AG04449 (cell line): ENCODE results near the gene ZNF653.

Experiments
- CTCF ChIA-PET: fragments of 350-600 bp; formaldehyde crosslinking; extraction: SDS; loops from one replicate; lab custom pipeline; 2021; ENCODE audit warnings: antibody characterized with exemption; lab: Yijun Ruan, JAX
- POLR2A ChIA-PET: fragments of 400-600, 350-600 bp; formaldehyde crosslinking; extraction: SDS; loops from one replicate; lab custom pipeline; 2020; ENCODE audit warnings: antibody characterized with exemption, inconsistent platforms; lab: Yijun Ruan, JAX
- DNase-seq: peaks from one replicate; pipeline ENCODE4 v3.0.0-alpha.2; 2010; ENCODE audit warnings: low read depth, low spot score
- H3K4me3 ChIP-seq: 2 replicates; pipeline ENCODE4 v1.5.1; 2011; ENCODE audit warnings: low read depth, mild to moderate bottlenecking, control low read depth, low read length
- CTCF ChIP-seq: IDR thresholded peaks from one replicate; pipeline ENCODE4 v1.5.1; 2011; ENCODE audit warnings: mild to moderate bottlenecking, moderate library complexity, low read length, control low read depth, inconsistent platforms; ENCODE audit not compliant: insufficient read depth; ENCODE audit errors: missing control alignments

The ZNF653 gene

GRCh38 chr19:11506967-11507366 is 1.3 kb upstream of the ZNF653 start:
- DNase-seq: no peak
- ChIA-PET CTCF (interaction anchor here (1.3 kb wide), 1 partner anchor 368 kb away, joined by 3 read pairs; no protein-coding TSS in a partner anchor), POLR2A (no interaction called here)
- no peak overlapping the region for H3K4me3 ChIP-seq
- TF ChIP-seq CTCF: no peak

GRCh38 chr19:11506101-11506555 is 489 bp upstream of the ZNF653 start:
- H3K4me3 ChIP-seq: peak overlapping the region; percentile 69
- CTCF ChIA-PET: interaction anchor here (1.3 kb wide), 1 partner anchor 368 kb away, joined by 3 read pairs; no protein-coding TSS in a partner anchor
- TF ChIP-seq CTCF: no peak
- POLR2A ChIA-PET: no interaction called here
- no peak for DNase-seq

- DNase-seq: peak; percentile 60
- no peak for TF ChIP-seq CTCF
- peak overlapping the region; percentile 69 for H3K4me3 ChIP-seq
- CTCF ChIA-PET: interaction anchor here (1.0 to 1.8 kb wide), 3 partner anchors 9 to 122 kb away, joined by 3 to 8 read pairs (median 5); no protein-coding TSS in a partner anchor
- POLR2A ChIA-PET: no interaction called here
Observed at GRCh38 chr19:11505032-11505503, 571 bp downstream of the ZNF653 start.

GRCh38 chr19:11504502-11505031 is 1.1 kb downstream of the ZNF653 start:
- CTCF ChIA-PET: interaction anchor here (1.0 to 1.8 kb wide), 4 partner anchors 8 to 121 kb away, joined by 3 to 8 read pairs (median 4); no protein-coding TSS in a partner anchor
- TF ChIP-seq CTCF: no peak
- no peak for DNase-seq
- peak overlapping the region; percentile 69 for H3K4me3 ChIP-seq
- POLR2A ChIA-PET: no interaction called here

GRCh38 chr19:11499890-11500420 is 5.7 kb downstream of the ZNF653 start:
- POLR2A ChIA-PET: no interaction called here
- DNase-seq: no peak
- TF ChIP-seq CTCF: no peak
- CTCF ChIA-PET: interaction anchor here (1.7 kb wide), 1 partner anchor 18 kb away, joined by 5 read pairs; no protein-coding TSS in a partner anchor
- H3K4me3 ChIP-seq: no peak overlapping the region

- DNase-seq: no peak
- ChIA-PET CTCF (interaction anchor here (0.8 kb wide), 1 partner anchor 17 kb away, joined by 4 read pairs; no protein-coding TSS in a partner anchor), POLR2A (no interaction called here)
- no peak for TF ChIP-seq CTCF
- H3K4me3 ChIP-seq: no peak overlapping the region
Observed at GRCh38 chr19:11499220-11499726, 6.4 kb downstream of the ZNF653 start.
